ENCODE results near the gene C6orf15.

- TF ChIP-seq CTCF (IDR thresholded peaks at IDR 0.05 in 8 of 11, conservative IDR thresholded peaks at IDR 0.05 in 3 of 11) (no peak), POLR2AphosphoS5 (IDR thresholded peaks at IDR 0.05) (no peak), POLR2A (IDR thresholded peaks at IDR 0.05) (no peak)
These were observed 49.1 kb upstream of the C6orf15 start for GRCh38 chr6:31161216-31162126.

Data from spleen (tissue), 7 donors.